CD4-positive, alpha-beta T cell treated with Interleukin-1 beta for 1 hour (primary cell): ENCODE measurements around the gene CHCHD6.
A peak's percentile ranks its signal among the peaks of the same experiment; 100 is the strongest.

Source experiments
- DNase-seq, 2 donors: peaks; one replicate each; pipeline ENCODE4 v3.0.0-alpha.2; 2020 to 2022

The CHCHD6 gene

DNA sequence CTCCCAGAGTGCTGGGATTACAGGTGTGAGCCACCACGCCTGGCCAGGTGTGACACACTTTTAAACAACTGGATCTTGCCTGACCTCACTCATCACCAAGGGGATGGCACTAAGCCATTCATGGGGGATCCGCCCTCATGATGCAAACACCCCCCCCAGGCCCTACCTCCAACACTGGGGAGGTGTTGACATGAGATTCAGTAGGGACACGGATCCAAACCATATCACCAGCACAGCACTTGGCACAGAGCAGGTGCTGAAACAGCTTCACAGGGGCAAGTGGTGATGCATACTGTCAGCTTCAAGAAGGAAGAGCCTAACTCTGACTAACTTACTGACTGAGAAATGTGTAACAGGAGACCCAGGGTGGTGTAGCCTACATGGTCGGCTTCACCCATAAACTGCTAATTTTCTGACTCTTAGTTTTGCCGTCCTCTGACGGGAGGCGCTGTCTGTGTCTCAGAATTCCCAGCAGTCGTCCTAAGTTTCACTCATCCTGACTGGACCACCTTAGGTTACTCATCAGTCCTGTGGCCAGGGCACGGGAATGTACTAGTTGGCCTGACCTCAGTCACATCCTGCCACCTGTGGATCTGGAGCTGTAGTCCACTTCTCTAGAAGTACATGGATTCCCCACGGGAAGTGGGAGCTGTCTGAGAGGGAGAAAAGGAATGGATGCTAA is 197.0 kb downstream of the CHCHD6 start:
- DNase-seq, result no peak

DNA sequence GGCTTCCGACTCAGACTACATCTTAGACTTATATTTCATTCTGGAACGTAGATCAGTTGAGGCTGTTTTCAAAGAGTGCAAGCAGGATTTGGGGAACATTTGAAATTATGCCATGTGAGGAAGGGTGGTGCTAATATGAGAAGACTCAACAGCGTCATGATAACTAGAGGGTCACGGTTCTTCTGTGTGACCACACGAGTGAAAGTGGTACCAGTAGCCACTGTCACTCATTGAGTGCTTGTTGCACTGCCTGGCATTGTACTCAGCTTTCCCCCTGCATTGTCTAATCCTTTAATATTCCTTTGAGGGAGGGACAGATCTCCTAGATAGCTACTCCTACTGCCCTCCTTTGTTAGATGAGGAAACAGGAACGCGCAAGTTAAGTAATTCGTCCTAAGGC is 197.6 kb downstream of the CHCHD6 start:
- no peak for DNase-seq

DNA sequence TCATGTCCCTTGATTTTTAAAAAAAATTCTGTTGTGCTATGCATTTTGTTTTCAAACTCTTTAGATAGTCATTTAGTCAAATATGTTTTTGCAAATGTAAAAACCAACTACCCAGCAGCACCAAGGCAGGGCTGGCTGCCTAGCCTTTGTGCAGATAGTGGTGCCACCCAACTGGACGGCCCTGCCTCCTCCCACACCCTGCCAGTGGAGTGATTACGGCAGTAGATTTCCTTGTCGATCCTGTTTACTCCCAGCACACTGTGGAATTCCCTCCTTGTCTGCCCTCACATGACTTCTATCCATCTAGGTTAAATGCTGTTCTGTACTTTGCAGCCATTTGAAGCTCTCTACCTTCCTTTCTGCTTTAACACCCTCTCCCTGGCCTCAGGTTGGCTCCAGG is 199.5 kb downstream of the CHCHD6 start:
- no peak for DNase-seq

DNA sequence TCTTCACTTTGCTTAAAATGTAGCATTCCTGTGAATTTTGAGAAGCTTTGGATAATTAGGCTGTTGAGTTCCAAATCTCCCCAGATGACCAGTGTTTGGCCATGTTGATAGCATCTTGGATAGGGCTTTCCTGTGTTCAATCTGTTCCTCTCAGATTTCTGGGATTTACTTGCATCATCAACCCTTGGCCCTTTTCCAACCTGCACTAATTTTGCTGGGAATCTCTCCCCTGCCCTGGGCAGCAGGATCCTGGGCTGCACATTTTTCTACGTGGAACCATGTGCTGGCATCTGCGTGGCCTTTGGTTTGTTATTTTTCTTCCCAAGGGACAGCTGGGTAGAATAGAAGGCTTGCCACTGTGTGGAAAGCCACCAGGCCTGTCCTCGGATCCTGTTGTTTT is 203.5 kb downstream of the CHCHD6 start:
- no peak for DNase-seq

DNA sequence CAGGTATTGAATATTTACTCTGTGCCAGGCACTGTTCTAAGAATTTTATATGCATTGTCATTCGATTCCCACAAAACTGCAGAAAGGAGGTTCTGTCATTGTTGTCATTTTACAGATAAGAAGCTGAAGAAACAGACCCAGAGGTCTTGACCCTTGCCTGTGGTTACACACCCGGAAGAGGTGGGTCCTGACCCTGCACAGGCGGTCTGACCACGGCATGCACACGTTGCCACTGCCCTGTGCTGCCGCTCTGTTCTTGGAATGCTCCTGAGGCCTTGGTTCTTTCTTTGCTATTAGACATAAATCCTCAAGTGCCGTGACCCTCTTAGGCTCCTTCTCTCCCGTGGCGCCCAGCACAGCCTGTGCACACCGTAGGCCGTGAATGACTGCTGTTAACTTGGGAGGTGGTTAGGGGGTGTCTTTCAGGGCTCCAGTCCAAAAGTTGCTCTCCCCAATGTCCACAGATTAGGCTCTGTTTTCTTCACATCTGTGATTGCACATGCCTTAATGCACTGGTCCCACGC is 204.8 kb downstream of the CHCHD6 start:
- DNase-seq, result peak in 1 of 2 donors; percentile 28

DNA sequence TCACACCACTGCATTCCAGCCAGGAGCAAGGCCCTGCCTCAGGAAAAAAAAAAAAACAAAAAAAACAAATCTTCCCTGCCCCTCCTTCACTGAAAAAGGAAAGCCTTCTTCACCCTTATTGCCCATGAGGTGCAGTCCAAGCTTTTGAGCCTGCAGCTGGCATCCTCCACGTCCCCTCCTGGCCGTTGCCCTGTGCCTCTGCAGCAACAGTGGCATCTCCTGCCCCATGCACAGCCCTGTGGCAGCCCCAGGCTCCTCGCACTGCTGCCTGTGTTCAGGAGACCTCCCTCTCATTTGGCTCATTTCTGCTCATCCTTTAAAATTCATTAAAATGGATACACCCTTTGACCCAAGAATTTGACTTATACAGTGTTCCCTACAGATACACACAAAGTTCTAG is 206.2 kb downstream of the CHCHD6 start:
- DNase-seq, result no peak

DNA sequence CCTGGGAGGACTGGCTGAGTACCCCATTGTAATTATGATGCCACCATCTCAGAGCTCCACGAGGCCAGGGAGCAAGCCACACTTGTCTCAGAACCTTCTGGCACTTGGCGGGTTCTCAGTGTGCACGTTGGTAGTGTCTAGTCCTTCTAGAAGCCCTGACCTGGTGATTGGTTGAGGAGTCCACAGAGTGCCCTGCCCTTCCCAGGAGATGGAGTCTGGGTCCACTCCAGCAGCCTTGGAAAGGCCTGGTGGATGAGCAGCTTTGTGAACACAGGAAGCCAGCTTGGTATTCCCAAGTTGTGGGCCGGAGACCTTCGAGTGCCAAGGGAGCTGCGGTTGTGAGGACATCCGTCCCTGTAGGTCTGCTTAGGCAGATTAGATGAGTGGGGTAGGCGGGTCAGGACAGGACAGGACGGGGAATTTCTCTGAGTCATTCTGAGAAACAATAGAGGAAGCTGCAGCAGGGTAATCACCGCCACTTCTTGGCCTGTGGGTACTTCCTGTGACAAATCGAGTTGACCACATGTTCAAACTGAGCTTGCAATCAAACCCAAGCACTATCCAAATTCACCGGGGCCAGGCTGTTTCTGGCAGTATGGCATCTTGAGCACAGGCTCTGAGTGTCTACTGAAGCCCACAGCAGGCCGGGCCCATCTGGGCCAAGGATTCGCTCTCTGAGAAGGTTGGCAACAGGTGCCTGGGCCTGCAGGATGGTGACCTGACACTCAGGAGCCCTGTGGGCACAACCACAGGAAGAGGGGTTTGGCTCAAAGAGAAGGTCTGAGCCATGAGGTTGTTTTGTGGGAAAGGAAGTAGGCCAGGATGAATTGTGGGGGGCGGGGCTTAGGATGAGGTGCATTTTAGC is 207.4 kb downstream of the CHCHD6 start:
- peak; percentile 72 to 85 for DNase-seq

DNA sequence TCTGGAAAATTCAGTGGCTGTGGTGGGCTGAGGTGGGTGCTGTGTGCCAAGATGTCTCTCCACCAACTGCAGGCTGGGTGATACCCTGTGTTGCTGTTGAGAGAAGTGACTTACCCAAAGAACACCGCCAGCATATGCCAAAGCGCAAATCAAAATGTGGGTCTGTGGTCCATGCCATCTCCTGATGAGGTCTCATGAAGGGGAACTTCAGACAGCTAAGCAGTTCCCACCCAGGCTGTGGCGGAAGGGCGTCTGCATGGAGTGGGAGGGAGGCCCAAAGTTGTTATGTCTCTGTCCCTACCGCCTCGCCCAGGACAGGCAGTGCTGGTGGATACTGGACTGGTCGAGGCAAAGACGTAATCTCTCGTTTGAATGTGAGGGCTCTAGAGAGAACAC is 208.0 kb downstream of the CHCHD6 start:
- peak in 1 of 2 donors; percentile 7 for DNase-seq

DNA sequence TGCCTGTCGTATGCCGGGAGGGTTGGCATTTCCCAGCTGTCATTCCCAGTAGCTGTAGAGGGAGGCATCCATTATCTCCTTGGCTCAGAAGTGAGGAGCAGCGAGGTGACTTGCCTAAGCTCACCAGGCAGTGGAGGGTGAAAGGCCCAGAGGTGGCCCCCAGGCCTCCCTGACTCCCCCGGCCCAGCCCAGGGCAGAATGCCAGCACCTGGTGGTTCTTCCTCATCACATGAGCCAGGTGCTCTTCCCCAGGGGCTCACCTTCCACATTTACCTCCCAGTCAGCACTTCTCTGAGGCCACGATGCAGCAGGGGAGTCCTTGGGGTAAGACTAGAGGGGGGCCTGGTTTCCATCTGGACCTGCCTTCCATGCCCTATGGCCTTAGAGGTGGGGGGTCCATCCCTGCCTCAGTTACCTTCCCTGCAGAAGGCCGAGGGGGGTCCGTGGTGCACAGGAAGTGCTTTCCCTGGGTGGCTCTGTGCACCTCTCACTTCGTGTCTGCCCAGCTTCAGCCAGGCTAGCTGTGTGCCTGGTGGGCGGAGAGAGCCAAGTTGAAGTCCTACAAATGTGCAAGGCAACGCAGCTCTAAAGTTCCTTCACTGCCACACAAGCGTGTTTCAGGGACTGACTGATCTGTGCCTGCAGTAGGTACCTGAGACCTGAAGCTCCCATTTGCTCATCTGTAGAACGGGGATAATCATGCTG is 208.6 kb downstream of the CHCHD6 start:
- DNase-seq, result no peak

DNA sequence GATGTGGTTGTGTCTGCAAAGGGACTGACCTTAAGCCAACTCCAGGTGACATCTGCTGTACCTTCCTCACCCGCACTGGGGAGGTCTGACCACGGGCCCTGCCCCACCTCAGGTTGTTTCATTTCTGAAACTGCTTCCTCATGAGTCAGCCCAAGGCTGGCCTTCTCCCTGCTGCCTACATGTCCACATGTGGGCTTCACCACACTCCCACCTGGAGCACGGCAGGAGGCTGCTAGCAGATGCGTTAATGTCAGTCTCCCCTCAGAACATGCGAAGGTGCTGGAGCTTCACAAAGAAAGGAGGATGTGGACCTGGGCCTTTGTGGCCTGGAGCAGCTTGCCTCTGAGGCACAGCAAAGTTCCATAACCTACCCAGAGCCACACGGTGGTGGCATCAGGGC is 209.5 kb downstream of the CHCHD6 start:
- no peak for DNase-seq

DNA sequence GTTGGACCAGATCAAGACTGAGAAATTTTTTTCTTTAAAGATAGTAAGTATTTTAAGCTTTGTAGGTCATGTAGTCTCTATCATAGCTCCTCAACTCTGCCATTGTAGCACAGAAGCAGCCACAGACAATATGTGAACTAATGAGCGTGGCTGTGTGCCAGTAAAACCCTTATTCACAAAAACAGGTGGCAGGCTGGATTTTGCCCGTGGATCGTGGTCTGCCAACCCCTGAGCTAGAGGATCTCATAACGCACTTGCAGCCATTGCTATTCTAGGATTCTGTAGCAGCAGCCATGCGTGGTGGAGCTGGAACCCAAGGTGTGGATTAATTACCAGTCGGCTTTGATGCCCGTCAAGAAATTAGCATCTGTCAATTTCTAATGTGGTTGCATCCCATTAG is 210.2 kb downstream of the CHCHD6 start:
- DNase-seq, result no peak

DNA sequence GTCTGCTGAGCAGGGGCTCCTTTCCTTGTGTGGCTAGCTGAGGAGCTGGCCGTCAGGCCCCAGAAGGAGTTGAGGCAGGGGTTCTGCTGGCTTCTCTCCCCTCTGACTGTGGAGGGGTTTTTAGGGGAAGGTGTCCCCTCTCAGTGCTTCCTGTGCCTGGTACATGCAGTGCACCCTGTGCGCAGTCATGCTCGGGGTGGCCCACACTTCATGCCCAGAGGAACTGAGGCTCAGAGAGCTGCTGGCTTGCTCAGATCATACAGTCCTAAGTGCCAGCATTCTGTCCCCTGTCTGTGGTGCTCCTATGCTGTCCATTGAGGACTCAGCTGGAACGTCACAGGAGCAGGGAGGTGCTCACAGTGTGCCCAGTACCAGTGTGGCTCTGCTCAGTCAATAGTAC is 211.0 kb downstream of the CHCHD6 start:
- no peak for DNase-seq

DNA sequence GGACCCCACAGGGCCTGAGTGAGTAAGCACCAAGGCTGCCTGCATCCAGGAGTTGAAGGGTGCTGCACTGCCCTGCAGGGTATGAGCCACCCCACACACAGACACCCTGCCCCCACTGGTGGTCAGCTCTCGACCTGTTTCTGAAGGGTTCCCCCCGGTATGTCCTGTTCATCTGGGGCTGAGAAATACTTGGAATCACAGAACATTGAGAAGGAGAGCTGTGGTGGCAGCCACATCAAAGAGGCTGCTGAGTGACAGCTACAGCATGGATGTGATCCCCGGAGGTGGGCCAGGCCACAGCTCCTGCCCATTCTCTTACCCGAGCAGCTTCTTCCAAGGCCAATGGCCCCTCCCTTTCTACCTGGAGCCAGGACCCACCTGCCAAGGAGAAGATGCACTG is 212.5 kb downstream of the CHCHD6 start:
- DNase-seq, result no peak

DNA sequence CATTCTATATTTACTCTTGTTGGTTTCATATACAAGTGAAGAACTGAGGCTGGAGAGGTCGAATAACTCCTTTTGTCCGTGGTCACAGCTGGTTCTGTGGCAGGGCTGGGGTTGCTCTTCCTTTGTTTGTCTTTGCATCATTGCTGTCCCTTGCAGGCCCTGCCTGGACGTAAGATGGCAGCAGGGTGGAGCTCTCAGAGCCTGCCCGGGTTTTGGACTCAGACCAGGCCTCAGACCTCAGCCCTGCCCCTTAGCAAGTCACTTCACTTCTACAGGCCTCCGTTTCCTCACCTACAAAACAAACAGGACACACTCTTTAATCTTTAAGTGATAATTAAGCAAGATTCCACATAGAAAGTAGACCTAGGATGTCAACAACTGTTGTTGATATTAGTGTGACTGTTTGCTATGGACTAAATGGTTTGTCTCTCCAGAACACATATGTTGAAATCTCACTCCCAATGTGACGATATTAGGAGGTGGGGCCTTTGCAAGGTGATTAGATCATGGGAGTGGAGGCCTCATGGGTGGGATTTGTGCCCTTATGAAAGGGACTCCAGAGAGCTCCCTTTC is 213.3 kb downstream of the CHCHD6 start:
- no peak for DNase-seq

DNA sequence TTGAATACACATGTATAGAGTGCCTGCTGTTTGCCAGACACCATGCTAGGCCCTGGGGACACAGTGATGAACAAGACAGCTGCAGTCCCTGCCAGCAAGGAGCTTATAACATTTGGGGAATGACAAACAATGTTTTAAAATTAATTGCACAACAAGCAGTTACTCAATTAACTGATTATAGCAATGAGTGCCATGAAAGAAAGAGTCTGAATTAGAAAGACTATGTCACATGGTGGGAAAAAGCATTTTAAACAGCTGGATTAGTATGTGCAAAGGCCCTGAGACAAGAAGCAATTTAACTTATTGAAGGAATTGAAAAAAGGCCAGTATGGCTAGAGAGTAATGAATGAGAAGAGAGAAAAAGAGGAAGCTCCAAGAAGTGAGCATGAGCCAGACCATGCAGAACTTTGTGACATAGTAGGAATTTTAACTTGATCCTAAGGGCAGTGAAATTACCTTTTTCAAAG is 214.3 kb downstream of the CHCHD6 start:
- DNase-seq, result no peak

DNA sequence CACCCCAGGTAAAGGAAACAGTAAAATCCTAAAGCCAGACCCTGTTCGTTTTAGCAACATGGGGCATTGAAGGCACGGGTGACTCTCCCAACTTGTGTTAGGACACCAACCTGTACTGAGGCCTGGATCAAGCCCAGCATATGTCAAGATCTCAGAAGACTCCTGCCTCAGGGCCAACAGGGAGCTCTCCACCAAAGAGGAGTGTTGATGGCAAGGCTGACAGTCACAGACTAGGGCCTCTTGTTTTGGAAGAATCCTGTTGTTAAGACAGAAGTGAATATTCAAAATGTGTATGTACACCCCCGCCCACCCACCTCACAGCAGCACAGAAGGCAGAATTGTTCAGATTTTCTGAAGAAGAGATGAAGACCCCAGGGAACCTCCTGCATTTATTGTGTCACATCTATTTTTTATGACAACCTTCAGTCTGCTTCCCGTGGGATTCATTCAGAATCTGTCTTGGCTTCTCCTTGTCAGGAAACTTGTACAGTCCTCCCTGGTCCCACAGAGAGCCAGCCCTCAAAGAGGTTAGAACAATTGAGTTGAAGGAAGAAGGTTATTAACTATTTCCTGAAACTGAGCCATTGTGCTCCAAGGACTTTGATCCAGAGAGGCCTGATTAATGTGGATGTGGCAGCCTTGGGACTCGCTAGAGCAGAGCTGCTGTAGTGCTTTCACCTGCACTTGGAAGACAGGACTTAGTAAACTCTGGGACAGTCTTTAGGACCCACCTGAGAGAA is 217.2 kb downstream of the CHCHD6 start:
- DNase-seq, result no peak

DNA sequence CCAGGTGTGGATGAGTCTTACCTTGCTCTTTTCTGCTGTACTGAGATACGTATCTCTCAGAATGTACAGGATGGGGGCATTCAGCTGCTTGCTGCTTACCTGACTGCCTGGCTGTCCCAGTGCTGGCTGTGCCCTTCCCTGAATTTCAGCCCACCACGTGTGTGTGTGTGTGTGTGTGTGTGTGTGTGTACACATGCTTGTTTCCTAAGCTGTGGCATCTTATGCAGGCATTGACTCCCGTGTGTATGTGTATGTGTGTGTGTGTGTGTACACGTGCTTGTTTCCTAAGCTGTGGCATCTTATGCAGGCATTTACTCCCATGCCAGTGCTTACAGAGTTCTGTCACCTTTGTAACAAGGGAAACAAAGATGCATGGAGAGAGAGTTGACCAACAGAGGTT is 218.4 kb downstream of the CHCHD6 start:
- DNase-seq, result no peak

DNA sequence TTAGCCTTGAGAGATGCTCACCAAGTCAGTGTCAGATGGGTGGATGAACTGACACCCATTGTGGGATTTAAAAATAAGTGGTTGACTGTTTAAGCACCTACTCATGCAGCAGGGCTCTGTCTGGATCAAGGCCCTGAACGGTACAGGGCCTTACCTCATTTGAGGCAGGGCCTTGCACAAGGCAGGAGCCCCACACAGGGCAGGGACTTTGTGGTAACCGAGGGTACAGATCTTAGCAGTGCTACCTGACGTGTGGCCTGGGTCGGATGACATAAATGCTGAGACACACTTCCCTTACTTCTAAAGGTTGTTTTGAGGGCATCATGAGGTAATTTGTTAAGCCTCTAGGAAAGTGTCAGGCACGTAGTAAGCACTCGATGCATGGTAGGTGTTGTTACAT is 219.4 kb downstream of the CHCHD6 start:
- DNase-seq, result no peak

DNA sequence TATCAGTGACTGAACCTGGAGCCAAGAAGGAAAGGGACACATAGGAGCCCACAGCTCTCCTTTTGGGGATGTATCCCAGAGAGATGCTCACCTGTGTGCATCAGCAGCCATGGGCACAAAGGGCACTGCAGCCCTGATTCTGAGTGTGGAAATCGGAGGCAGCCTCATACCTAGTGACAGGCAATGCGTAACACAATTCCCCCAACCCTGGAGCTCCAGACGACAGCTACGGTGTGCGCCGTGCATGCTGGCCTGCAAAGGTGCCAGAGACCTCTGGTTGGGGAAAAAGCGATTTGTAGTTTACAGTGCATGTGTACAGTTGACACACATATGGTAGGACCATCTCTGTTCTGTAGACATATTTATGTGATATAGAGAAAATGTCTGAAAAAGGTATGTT is 219.9 kb downstream of the CHCHD6 start:
- DNase-seq, result no peak

DNA sequence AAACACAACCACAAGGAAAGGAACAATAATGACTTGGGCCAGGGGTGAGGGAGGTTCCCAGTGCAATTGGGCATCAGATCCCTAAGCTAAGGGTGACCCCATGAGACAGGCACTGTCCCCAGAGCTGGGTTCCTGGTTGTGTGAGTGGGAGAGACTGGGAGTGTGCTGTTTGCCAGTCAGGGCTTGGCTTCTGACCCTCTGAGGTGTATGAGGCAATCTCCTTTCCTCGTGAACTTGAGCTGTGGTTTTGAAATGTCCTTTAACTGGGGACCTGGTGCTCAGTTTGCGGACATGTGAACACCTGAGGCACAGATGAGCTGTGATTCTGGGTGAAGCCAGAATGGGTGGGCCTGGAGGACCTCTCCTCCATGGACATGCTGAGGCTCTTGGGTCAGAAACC is 220.4 kb downstream of the CHCHD6 start:
- no peak for DNase-seq

DNA sequence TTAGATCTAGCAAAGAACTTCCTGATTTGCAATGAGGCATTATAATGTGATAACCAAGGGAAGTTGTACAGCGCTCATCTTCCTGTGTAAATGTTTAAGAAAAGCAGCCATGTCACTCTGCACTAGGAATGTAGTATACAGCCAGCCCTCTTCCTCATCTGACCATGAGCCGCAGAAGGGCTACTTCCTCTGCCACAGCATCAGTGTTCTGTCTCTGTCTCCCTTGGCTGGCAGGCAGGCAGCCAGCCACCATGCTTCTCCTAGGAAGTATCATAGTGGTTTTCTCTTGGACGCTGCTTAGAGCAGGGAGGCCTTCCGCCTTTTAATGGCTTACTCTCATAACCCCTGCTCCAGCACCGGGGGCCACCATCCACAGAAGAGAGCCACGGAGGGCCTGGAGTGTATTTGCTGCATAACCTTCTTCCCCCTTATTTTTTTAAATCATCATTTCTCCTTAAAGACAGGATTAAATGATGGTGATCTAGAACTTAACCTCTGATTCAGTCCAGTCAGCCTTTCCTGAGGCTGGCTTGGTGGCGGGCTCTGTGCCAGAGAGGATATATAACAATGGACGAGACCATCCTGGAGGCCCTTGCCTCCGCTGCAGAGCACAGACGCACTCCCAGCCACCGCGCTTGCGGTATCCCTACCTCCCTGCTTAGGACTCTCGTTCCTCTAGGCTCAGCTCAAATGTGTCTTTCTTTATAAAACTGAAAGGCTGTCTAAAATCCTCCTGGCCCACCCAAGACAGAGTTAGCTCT is 221.6 kb downstream of the CHCHD6 start:
- DNase-seq, result peak in 1 of 2 donors; percentile 45
